GM19452 (cell line): ENCODE data around the gene LLGL2.
"Not testable (repeated sequence)": the region's sequence is repeated elsewhere in the genome, so short reads cannot be mapped to it uniquely, and the experiment has no call there.

Experiments used
- ATAC-seq: cut with Tn5 transposase; IDR thresholded peaks from one replicate; pipeline ENCODE4 v1.9.1; 2021; ENCODE audit not compliant: unreplicated experiment

Gene LLGL2

GRCh38 chr17:75589012-75589918, 63.8 kb downstream of the LLGL2 start:
- peak; percentile 81 for ATAC-seq

DNA sequence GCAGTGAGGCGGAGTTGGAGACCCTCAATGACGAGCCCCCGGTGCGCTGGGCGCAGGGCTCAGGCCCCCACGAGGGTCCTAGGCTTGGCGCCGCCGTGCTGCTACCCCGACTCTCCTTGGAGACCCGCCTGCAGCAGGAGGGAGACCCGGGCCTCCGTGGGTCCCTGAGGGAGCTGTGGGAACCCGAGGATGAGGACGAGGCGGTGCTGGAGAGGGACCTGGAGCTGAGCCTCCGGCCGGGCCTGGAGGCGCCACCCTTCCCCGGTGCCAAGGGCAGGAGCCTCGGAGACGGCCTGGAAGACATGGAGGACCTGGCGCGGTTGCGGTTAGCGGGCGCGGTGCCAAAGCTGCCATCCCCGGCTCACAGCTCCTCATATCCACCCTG, 64.4 kb downstream of the LLGL2 start:
- ATAC-seq: no peak

DNA sequence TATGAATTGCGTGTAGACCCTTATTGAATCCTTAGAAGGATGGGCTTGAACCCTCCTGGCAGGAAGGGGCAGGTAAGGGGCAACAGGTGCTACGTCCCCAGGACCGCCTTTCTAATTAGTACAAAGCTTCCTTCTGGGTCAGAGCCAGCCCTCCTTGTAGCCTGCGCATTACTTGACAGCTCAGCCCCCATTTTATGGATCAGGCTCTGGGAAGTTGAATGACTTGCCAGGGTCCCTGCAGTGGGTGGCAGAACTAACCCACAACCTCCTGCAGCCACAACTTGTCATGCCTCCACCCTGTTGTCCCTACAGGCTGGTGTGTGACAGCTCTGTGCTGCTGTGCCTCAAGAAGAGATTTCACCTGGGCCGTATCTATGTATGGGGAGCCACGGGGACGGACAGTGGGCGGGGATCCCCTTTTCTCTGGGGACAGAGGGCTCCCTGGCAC, 64.8 kb downstream of the LLGL2 start:
- ATAC-seq: no peak

GRCh38 chr17:75590849-75591721, 65.6 kb downstream of the LLGL2 start:
- no peak for ATAC-seq

DNA sequence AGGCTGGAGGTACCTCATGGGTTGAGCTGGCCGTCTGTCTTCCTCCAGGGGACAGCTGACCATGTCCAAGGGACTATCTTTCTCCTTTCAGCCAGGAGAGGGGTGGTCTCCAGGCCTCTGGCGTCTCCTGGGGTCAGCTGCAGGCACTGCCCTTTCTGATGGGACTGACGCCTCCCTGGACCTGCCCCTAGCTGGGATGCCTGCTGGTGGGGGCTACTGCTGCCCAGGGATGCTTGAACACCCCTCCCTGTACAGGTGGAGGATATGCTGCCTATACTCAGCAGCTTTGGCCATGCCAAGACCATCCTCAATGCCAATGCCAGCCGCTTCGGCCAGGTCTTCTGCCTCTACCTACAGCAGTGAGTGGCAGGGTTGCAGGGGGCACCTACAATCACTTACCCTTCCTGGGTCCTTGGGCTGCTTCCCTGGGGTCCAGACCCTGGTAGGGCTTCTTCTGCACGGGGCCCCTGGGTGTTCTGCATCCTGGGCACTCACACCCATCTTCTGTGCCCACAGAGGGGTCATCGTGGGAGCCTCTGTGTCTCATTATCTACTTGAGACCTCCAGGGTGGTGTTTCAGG, 66.3 kb downstream of the LLGL2 start:
- ATAC-seq: no peak

DNA sequence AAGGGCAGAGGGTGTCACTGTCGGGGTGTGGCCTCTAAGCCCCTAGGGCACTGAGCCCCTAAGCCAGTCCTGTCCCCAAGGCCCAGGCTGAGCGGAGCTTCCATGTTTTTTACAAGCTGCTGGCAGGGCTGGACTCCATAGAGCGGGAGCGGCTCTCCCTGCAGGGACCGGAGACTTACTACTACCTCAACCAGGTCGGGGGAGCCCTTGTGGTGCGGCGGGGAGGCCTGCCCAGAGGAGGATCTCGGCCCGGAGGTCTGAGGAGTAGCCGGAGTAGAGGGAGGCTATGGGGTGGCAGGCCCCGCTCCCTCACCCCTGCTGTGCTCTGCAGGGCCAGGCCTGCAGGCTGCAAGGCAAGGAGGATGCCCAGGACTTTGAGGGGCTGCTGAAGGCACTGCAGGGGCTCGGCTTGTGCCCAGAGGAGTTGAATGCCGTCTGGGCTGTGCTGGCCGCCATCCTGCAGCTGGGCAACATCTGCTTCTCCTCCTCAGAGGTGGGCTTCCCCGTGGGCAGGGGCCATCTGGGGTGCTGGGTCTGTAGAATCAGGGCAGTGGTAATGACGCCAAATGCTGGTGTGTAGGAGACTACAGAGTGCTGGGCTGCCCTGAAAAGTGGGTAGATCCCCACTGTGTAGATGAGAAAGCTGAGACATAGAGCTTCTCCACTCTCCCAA, 67.0 kb downstream of the LLGL2 start:
- ATAC-seq: no peak

DNA sequence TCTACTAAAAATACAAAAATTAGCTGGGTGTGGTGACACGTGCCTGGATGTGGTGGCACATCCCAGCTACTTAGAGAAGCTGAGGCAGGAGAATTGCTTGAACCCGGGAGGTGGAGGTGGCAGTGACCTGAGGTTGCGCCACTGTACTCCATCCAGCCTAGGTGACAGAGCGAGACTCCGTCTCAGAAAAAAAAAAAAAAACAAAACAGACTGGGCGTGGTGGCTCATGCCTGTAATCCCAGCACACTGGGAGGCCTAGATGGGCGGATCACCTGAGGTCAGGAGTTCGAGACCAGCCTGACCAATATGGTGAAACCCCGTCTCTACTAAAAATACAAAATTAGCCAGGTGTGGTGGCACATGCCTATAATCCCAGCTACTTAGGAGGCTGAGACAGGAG, 67.9 kb downstream of the LLGL2 start:
- not testable (repeated sequence) for ATAC-seq

GRCh38 chr17:75594499-75595283, 69.2 kb downstream of the LLGL2 start:
- ATAC-seq: no peak

DNA sequence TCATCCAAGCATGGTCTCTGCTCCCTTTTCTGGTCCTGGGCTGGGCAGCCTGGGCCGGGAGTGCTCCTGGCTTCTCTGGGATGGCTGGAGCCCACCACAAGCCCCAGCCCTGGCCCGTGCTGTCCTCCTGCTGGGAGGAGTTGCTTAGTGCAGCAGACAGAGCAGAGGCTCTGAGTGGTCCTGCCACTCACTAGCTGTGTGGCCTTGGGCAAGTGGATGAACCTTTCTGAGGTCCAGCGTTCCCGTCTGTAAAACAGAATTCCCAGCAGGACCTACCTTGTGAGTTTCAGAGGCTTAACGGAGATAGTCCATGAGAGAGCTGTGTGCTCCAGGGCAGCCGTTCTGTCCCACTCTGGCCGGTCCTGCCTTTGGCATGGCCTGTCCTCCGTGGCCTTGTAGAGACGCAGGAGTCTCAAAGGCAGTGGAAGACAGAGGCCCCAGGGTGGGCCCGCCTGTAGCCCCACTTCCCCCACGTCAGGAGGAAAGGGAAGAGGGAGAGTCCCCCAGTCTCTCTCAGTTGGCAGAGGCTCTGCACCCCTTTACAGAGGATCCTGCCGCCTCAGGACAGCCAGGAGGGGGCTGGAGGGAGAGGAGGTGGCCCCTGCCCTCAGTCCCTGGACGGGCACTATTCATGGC, 69.9 kb downstream of the LLGL2 start:
- ATAC-seq: no peak

GRCh38 chr17:75595920-75596313, 70.4 kb downstream of the LLGL2 start:
- ATAC-seq: no peak

DNA sequence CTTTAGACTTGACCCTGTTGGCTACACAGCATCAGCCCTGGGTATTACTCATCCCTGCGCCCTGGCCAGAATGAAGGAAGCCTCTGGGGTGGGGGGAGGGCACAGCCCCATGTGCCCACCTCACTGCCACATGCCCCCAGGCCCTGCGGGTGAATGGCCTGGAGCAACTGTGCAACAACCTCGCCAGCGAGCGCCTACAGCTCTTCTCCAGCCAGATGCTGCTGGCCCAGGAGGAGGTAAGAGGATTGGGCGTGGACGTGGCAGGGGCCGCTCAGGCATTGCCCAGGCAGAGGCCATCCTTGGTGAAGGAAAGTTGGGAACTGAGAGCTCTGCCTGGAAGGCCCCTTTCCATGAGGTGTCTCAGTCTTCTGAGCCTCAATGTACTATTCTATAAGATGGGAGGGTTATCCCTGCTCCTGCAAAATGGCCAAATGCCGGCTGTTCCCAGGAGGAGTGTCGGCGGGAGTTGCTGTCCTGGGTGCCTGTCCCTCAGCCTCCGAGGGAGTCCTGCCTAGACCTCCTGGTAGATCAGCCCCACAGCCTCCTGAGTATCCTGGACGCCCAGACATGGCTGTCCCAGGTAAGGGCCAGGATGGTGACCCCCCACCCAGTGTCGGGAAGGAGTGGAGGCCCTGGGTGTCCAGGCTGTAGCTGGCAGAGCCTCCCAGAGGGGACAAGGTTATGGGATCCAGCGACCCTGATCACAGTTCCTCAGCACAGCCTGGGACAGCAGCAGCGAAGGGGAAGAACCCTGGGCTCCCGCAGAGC, 71.0 kb downstream of the LLGL2 start:
- ATAC-seq: no peak

GRCh38 chr17:75601057-75601987, 75.8 kb downstream of the LLGL2 start:
- no peak for ATAC-seq

GRCh38 chr17:75602644-75603043, 77.1 kb downstream of the LLGL2 start:
- no peak for ATAC-seq

DNA sequence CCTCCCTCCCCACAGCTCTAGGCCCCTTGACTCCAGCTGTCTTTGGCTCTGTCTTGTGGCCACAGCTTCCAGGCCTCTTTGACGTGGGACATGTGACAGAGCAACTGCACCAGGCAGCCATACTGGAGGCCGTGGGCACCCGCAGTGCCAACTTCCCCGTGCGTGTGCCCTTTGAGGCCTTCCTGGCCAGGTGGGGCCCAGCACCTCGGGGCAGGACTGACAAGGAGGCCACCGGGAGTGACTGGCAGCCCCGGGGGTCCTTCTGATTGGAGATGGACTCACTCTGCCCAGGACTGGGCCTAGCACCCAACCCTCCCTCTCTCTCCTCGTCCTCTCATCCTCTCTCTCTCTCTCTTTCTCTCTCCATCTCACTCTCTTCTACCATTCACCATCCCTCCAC, 77.6 kb downstream of the LLGL2 start:
- no peak for ATAC-seq

GRCh38 chr17:75604034-75604695, 78.7 kb downstream of the LLGL2 start:
- no peak for ATAC-seq

GRCh38 chr17:75605790-75606189, 80.3 kb downstream of the LLGL2 start:
- ATAC-seq: no peak

- no peak for ATAC-seq
Measured at GRCh38 chr17:75607086-75607485, 81.6 kb downstream of the LLGL2 start.
